HG02623 (cell line): ENCODE results near the gene IFRD1.
"Not testable (repeated sequence)": the region's sequence is repeated elsewhere in the genome, so short reads cannot be mapped to it uniquely, and the experiment has no call there.

ENCODE experiments used
- ATAC-seq: cut with Tn5 transposase; IDR thresholded peaks from one replicate; pipeline ENCODE4 v1.9.1; 2021; ENCODE audit warnings: moderate library complexity; ENCODE audit not compliant: unreplicated experiment

IFRD1 gene

GRCh38 chr7:112442210-112442609 is 8.1 kb upstream of the IFRD1 start:
- no peak for ATAC-seq

DNA sequence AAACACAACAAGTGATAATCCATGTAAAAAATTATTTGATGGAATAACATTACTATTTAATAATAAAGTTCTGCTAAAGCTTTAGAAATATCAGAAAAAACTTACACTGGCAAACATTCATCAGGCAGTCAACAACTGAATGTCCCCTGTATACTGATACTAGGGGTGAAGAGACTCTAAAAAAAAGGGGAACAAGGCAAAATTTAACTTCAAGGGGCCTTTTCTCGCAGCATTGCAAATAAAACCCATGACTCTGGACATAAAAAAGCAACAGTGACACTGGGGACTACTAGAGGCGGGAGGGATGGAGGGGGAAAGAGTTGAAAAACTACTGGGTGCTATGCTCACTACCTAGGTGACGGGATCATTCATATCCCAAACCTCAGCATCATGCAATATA is 5.8 kb upstream of the IFRD1 start:
- no peak for ATAC-seq

- no peak for ATAC-seq
Observed at GRCh38 chr7:112446431-112446830, 3.8 kb upstream of the IFRD1 start.

DNA sequence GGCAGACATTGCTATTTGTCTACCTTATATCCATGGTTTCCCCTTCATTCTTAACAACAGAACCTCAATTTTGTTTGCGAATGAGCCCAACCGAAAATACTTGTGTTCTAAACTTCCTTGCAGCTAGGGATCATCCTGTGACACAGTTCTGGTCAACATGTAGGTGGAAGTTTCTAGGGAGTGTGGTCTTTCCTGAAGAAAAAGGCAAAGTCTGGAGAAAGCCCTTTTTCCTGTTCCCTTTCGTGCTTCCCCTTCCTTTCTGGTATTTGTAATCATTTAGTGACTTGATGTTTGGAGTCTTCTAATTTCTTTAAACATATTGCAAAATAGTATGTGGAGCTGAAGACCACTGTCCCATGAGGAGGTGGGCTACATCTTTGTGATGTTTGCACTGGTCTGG is 2.9 kb upstream of the IFRD1 start:
- no peak for ATAC-seq

DNA sequence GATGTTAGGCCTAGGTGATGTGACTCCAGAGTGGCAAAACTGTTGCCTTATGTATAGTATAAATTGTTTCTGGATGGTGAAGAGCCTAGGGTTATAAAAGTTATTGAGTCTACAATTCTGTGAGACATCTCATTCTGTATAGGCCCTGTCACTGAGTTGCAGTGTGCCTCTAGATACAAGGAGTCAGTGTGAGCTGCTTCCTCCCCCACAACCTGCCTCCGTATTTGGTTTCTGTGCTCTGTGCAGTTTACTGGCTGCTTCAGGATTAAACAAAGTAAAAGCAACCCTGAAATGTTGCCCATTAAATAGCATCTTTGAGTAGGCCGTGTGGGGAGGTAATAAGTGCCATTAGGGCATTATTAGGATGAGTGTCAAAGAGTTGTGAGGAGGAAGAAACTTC is 1.9 kb upstream of the IFRD1 start:
- ATAC-seq = no peak

DNA sequence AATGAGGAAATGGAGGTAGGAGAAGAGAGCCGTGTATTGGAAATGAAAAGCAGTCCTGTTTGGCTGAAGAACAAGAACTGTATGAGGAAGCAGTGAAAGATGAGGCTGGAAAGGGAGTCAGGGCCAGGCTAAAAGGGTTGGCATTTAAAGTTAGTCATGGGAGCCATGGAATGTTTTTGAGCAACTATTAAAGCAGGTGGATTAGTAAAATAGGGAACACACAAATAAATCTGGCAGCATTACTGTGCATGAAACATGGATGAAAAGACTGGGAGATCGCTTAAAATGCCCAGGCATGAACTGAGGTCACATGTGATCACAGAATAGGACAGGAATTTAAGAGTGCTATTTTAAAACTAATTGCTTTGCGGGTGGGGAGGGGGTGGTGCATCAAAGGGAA is 1.4 kb upstream of the IFRD1 start:
- ATAC-seq = no peak

- no peak for ATAC-seq
Observed at GRCh38 chr7:112449353-112449752, 907 bp upstream of the IFRD1 start.

DNA sequence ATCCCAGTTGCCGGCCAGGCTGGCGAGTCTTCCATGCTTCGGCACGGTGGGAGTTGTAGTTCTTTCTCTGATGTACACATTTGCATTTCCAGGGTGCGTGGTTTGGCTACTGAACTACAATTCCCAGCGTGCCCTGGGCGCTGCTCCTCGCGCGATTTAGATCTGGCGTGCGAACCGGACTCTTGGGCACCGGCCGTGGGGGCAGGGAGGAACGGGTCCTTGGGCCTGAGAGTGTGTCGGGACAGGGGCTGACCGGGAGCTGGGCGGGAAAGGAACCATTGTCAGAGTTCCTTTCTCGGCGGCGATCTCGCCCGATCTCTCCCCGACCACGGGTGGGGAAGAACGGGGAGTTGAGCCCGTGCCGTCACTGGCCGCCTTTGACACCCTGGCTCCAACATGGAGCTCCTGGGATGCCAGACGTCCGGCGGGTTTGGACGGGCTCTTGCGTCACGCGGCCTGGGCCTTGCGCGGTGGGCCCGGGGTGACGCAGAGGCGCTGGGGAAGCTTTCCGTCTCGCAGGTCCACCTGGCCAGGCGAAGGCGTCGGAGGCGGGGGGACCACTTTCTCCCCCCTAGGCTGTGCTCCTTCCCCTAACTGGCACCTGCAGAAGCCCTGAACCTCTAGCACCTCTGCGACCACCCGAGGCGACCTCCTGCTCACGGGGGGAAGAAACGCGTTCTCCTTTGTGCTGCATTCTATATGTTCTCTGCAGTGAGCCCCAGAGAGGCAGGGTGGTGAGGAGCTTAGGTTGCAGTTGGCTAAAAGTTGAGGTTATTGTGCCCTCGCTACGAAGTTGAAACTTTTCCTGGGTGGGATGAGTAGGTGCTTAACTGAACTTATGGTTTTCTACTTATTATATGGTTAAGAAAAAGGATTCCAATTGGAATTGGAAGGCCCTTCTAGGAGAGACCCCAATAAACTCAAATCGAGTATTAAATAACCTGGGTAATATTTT is 824 bp downstream of the IFRD1 start:
- ATAC-seq = peak; percentile 74

- no peak for ATAC-seq
Observed at GRCh38 chr7:112452102-112452888, 2.0 kb downstream of the IFRD1 start.

DNA sequence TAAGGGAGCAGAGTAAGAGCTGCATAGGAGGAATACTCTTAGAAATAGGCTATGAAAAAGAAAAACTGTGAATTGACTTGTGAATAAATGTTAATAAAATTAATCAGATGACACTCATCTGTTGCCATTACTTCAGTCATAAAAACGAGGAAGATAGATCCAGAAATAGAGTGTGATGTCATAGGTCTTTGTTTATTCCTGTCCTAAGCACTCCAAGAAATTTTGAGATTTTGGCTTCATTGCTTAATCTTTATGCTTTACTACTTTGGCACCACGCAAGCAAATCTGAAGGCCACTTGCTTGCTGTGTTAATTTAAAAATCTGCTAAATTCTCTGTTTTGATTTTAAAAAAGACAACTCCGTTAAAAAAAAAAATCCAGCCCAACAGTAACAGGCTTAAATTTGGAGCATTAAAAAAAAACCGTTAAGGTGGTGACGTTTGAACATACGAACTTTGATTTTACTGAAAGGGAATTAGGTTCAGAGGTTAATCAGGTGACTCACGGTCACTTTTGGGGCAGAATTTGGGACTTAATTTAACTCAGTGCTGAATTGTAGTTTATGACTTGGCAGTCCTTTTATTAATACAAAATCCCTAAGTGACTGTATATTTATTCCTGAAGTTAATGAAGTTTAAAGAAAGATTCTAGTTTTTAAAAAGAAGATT is 3.4 kb downstream of the IFRD1 start:
- ATAC-seq = no peak

GRCh38 chr7:112454191-112454590 is 3.9 kb downstream of the IFRD1 start:
- not testable (repeated sequence) for ATAC-seq

GRCh38 chr7:112459645-112460044 is 9.4 kb downstream of the IFRD1 start:
- ATAC-seq = no peak

DNA sequence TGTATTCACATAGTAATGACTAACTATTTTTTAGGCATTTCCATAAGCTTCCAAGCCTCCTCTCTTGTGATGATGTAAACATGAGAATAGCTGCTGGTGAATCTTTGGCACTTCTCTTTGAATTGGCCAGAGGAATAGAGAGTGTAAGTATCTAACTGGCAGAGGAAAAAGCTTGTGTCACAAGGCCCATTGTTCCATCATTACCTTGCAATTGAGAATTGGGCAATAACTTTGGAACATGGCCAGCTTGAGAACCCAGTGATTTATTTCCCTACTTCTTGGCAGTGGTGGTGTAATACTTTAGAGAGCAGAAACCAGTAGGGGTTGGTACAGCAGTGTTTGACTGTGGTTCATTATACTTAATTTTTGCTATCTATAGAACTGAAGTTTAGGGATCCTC is 12.0 kb downstream of the IFRD1 start:
- no peak for ATAC-seq

GRCh38 chr7:112467867-112468266 is 17.6 kb downstream of the IFRD1 start:
- ATAC-seq = no peak

DNA sequence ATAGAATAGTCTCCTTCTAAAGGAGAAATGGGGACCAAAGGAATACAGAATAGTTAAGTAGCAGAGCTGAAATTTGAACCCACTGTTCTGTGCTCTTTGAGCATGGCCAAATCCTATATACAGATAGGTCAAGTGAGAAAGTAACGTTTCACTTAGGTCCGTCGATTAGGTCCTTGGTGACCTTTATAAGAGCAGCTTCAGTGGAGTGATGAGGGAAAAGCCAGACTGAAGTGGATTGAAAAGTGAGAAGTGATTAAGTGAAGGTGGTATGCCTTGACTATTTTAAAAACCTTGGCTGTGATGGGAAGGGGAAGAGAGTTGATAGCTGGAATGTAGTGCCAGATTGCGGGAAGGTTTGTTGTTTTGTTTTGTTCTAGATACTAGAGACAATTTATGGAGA is 19.9 kb downstream of the IFRD1 start:
- ATAC-seq = no peak

- ATAC-seq = no peak
Observed at GRCh38 chr7:112476390-112477052, 26.3 kb downstream of the IFRD1 start.

GRCh38 chr7:112481121-112481736 is 31.0 kb downstream of the IFRD1 start:
- ATAC-seq = no peak

DNA sequence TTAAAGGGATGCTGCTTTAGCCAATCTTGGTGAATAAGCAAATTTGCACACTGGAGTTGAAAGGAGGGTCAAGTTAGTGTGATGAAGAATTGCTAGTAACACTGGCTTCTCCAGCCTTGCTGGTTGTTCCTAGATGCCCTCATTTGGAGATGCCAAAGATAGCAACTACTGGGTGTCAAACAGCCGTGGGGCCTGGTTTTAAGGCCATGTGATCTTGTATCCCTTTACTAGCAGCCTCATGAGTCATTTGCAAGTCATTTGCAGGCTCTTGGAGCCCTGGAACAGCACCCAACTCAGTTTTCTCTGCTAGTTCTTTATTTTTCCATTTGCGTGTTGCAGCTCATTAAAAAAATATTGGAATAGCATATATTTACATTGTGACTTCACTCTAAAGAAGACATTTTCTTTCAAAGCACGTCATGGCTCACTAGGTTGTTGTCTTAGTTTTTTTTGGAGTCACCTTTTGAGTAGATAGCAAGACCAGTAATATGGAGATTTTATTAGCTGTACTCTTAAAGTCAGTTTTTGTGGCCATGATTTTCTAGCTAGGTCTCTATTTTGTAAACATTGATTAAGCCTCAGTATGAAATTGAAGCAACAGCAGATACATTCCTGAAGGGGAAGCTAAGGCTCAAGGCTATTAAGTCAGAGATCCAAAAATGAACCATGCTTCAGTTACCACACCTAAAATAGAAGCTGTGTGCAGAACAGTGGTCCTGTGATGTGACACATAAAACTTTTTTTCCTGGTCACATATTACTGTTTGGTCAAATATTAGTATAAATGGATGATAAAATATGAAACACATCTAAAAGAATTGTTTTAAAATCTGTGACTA is 31.8 kb downstream of the IFRD1 start:
- no peak for ATAC-seq

GRCh38 chr7:112484671-112485167 is 34.5 kb downstream of the IFRD1 start:
- ATAC-seq = no peak
